H1 (cell line): ENCODE measurements around the gene B3GNT2. TPM values are rescaled to one million over a fixed set of nuclear protein-coding genes. Genes with fewer than 3 reads are reported as not detected.

ENCODE experiments used
- BRCA1 ChIP-seq: IDR thresholded peaks from 2 replicates; pipeline ENCODE4 v1.6.1; 2012; ENCODE audit warnings: low read depth, low read length, improper control_type of control experiment
- CBX5 ChIP-seq: fragments of 300-800, 300-1000 bp; sonication (generic); IDR thresholded peaks from 2 replicates; pipeline ENCODE4 v1.7.1; 2016; ENCODE audit warnings: antibody characterized with exemption, low read length, low read depth
- EGR1 ChIP-seq: IDR thresholded peaks from 2 replicates; pipeline ENCODE4 v1.6.1; 2011; ENCODE audit warnings: low read depth, low read length, borderline replicate concordance
- HDAC6 ChIP-seq: IDR thresholded peaks from one replicate; pipeline ENCODE4 v1.7.1; 2012; ENCODE audit warnings: low read depth, mild to moderate bottlenecking, inconsistent platforms, low read length, moderate library complexity
- JUND ChIP-seq: IDR thresholded peaks from 2 replicates; pipeline ENCODE4 v1.6.1; 2011; ENCODE audit warnings: mild to moderate bottlenecking, improper control_type of control experiment, low read length
- NRF1 ChIP-seq: IDR thresholded peaks from 2 replicates; pipeline ENCODE4 v1.6.1; 2011; ENCODE audit warnings: mild to moderate bottlenecking, low read depth, low read length, improper control_type of control experiment
- RNF2 ChIP-seq: fragments of 200-900, 300-1000 bp; sonication (generic); IDR thresholded peaks from 2 replicates; pipeline ENCODE4 v1.7.1; 2016; ENCODE audit warnings: borderline replicate concordance, low read depth, mild to moderate bottlenecking, antibody characterized with exemption, low read length; ENCODE audit not compliant: poor library complexity, severe bottlenecking; ENCODE audit errors: missing control alignments
- SIRT6 ChIP-seq: IDR thresholded peaks from one replicate; pipeline ENCODE4 v1.7.1; 2012; ENCODE audit warnings: low read length, inconsistent platforms
- TAF1 ChIP-seq: IDR thresholded peaks from 2 replicates; pipeline ENCODE4 v1.6.1; 2011; ENCODE audit warnings: mild to moderate bottlenecking, low read depth, low read length
- polyA plus RNA-seq, 7 experiments: library from polyadenylated mRNA; depleted of rRNA in 3 of 7; stranded (reverse) in 5 of 7; unstranded in 2 of 7; fragments of >200 nt in 5 of 7; fragments of 200-250 nt in 2 of 7; gene quantifications; 1 replicate in 5 of 7; 2 replicates in 1 of 7; 4 replicates in 1 of 7; pipeline versions ENCODE4 v1.2.1 to v1.2.3, GENCODE V29; 2011 to 2013; ENCODE audit warnings: missing spikeins in 2 of 7, mixed read lengths in 2 of 7
- total RNA-seq: library from RNA; stranded (reverse); fragmentation: NEBNext Ultra II Directional; extraction: Animal tissue kit (Norgen Biotek cat#: 25700); gene quantifications from 2 replicates; pipeline ENCODE4 v1.2.1, GENCODE V29; 2021

Gene B3GNT2
- total and polyA plus RNA-seq, 2 of the 8 experiments (the other 6 are each of a cell fraction or from before 2014, with no cell fraction given): 20.1 to 40.8 TPM

DNA sequence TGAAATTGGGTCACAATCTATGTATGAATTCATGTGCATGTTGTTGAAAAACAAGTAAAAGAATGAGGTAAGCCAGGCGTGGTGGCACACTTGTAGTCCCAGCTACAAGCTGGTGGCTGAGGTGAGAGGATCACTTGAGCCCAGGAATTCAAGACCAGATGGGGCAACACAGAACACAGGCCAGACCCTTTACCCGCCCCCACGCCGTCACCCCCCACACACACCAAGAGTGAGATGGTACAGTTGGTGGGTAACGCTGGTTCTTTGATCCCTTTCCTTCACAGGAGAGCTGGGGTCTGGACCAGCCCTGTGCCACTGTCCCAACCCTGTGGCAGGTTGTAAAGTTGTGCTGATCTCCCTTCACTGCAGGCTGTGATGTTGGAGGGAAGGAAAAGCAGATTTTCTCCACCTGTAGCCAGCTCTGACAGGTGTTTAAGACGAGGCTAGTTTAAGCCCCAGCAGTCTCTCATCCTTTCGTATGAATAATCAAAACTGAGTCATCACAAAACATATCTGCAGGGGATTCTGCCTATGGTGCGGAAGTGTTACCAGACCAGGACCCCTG, 13.6 kb downstream of the B3GNT2 start (continued):
- TF ChIP-seq BRCA1 (no peak), CBX5 (no peak), SIRT6 (no peak), TAF1 (no peak), JUND (no peak), NRF1 (no peak), HDAC6 (no peak), EGR1 (no peak), RNF2 (no peak)
